ENCODE data around the gene VAPB. TPM values are rescaled to one million over a fixed set of nuclear protein-coding genes. Genes with fewer than 3 reads are reported as not detected.

The VAPB gene
- polyA plus RNA-seq, 2 donors = 19.7 to 20.2 TPM

DNA sequence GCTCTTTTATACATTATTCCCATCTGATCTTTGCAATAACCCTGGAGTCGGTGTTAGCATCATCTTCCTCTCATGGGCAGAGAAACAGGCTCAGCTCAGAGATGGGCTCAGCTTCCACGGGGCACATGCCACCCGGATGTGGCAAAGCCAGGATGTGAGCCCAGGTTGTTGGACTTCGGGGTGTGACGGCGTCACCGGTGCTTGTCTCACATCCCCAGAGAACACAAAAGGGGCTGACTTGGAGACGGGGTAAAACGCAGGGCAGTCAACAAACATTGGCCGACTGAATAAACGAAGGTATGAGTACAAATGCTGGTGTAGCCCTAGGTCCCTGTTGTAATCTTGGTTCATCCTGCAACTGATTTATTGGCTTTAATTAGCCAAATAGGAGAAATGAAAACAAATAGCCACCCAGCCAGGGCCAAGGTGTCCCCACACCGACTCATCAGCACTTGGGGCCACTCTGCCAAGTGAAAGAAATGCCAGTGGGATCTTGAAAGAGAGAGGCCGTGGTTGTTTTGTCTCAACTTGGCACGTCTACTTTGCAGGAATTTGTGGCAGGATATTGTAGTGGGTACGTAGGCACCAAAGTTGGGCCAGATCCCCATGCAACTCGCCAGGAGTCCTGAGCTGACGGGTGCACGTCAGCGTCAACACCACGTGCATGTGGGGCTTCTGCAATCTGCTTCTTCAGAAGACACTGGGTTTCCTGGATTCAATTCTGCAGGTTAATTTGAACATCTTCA, 83.4 kb downstream of the VAPB start:
- 82% methylated on average over 20 of the region's 20 CpGs for WGBS, 2 donors
- Histone ChIP-seq H3K9me3 (ENCODE audit: control insufficient read depth in 2 of 2, insufficient read depth in 1 of 2, low read depth in 1 of 2, low read length in 1 of 2) (no peaks in the 10 kb centered on the region), H3K27ac (ENCODE audit: low read depth in 2 of 2, low read length in 1 of 2) (no peak overlapping the region), H3K4me1 (ENCODE audit: control insufficient read depth in 2 of 2, insufficient read depth in 2 of 2, low read length in 1 of 2) (no peaks in the 10 kb centered on the region), H3K4me3 (ENCODE audit: low read depth in 1 of 2, low read length in 2 of 2) (no peak overlapping the region), H3K36me3 (ENCODE audit: control insufficient read depth in 2 of 2, insufficient read depth in 2 of 2, low read length in 1 of 2) (no peaks in the 10 kb centered on the region), H3K27me3 (ENCODE audit: control insufficient read depth in 1 of 2, insufficient read depth in 2 of 2, low read length in 2 of 2) (no peaks in the 10 kb centered on the region)

DNA sequence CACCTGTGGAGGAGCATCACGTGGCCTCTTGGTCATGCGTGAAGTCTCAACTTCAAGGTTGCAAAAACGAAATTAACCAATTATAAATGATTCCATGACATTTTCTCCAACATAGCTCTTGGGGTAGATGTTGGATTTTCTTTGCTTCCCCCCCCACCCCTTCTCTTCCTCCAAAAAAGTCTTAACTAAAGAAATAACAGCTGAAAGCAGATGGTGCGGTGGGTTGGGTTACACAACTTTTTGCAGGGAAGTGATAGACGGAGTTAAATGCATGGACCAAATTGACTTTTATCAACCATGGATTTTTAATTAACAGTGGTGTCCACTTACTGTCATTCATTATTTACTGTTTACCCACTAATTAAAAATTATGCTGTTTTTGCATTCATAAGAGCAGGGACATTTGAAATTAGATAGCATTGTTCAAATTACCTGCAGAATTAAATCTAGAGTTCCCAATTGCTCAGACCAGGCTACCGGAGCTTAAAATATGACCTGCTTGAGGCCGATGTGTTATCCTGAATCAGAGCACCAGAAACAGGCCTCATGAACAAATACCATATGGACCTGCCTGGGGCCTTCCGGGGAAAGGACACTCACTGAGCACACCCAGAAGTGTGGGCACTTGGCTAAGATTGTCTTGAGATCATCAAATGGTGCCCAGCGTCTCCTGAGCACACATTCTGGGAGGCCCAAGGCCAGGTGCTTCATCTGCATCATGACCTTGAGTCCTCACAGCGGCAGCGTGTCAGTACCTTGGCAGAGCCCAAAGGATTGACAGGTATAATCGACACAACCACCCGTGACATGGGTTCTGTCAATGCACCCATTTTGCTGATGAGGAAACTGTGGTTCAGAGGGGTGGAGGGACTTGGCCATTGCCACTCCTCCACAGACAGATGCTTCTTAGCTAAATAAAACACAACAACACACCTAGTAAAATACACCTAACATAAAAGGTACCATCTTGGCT, 84.7 kb downstream of the VAPB start:
- 90 to 93% methylated on average over 13 of the region's 13 CpGs for WGBS, 2 donors
- Histone ChIP-seq H3K4me3 (ENCODE audit: low read depth in 1 of 2, low read length in 2 of 2) (no peak overlapping the region), H3K27ac (ENCODE audit: low read depth in 2 of 2, low read length in 1 of 2) (no peak overlapping the region), H3K36me3 (ENCODE audit: control insufficient read depth in 2 of 2, insufficient read depth in 2 of 2, low read length in 1 of 2) (no peaks in the 10 kb centered on the region), H3K9me3 (ENCODE audit: control insufficient read depth in 2 of 2, insufficient read depth in 1 of 2, low read depth in 1 of 2, low read length in 1 of 2) (peaks cover 0 to 5% of the 10 kb centered on the region in 2 donors), H3K27me3 (ENCODE audit: control insufficient read depth in 1 of 2, insufficient read depth in 2 of 2, low read length in 2 of 2) (no peaks in the 10 kb centered on the region), H3K4me1 (ENCODE audit: control insufficient read depth in 2 of 2, insufficient read depth in 2 of 2, low read length in 1 of 2) (no peaks in the 10 kb centered on the region)

DNA sequence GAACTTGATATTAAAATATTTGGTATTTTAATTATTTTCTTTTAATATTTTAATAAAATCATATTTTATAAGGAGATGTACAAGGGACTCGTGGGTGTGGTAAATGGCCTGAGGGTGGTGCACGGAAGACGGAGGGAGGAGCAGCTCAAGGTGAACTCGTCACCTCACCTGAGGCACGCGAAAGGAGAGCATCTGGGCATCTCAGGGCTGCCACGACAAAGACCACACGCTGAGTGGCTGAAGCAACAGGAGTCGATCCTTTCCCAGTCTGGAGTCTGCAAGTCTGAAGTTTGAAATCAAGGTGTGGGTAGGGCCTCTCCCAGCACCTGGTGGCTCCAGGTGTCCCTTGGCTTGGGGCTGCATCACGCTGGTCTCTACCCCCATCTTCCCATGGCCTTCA, 86.4 kb downstream of the VAPB start:
- peaks cover 0 to 5% of the 10 kb centered on the region in 2 donors for H3K9me3 ChIP-seq (ENCODE audit: control insufficient read depth in 2 of 2, insufficient read depth in 1 of 2, low read depth in 1 of 2, low read length in 1 of 2)
- WGBS, 2 donors = 88 to 93% methylated on average over 10 of the region's 10 CpGs
- H3K4me1 ChIP-seq (ENCODE audit: control insufficient read depth in 2 of 2, insufficient read depth in 2 of 2, low read length in 1 of 2) = no peaks in the 10 kb centered on the region
- H3K27ac ChIP-seq (ENCODE audit: low read depth in 2 of 2, low read length in 1 of 2) = no peak overlapping the region
- H3K36me3 ChIP-seq (ENCODE audit: control insufficient read depth in 2 of 2, insufficient read depth in 2 of 2, low read length in 1 of 2) = no peaks in the 10 kb centered on the region
- H3K4me3 ChIP-seq (ENCODE audit: low read depth in 1 of 2, low read length in 2 of 2) = no peak overlapping the region
- H3K27me3 ChIP-seq (ENCODE audit: control insufficient read depth in 1 of 2, insufficient read depth in 2 of 2, low read length in 2 of 2) = no peaks in the 10 kb centered on the region

DNA sequence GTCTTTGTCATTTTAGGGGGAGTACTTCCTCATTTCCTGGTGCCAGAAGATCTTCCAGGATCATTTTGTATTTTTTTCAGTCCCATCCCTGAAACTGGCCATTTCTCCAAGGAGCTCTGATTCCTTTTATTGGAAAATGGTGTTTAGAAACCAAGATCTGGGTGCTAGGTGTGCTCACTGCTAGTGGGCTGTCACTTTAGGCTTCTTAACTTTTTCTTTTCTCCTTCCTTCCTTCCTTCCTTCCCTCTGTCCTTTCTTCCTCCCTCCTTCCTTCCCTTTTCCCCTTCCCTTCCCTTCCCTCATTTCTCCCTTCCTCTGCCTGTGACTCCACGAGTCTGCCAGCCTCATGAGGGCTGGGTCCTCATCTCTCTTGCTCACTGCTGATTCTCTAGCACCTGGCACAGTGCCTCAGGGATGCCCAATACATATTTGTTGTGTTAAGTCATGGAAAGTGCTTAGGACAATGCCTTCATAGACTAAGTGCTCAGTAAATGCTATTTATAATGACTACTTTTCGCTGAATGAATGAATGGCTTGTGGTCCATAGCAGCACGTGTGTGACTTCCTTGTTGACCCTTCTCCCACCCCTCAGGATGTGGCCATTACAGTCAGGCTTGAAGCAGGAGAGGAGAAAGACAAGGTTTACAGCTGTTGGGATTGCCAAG, 89.2 kb downstream of the VAPB start:
- no peaks in the 10 kb centered on the region for H3K4me1 ChIP-seq (ENCODE audit: control insufficient read depth in 2 of 2, insufficient read depth in 2 of 2, low read length in 1 of 2)
- H3K9me3 ChIP-seq (ENCODE audit: control insufficient read depth in 2 of 2, insufficient read depth in 1 of 2, low read depth in 1 of 2, low read length in 1 of 2) = peaks cover 3 to 5% of the 10 kb centered on the region in 2 donors
- H3K4me3 ChIP-seq (ENCODE audit: low read depth in 1 of 2, low read length in 2 of 2) = no peak overlapping the region
- H3K36me3 ChIP-seq (ENCODE audit: control insufficient read depth in 2 of 2, insufficient read depth in 2 of 2, low read length in 1 of 2) = no peaks in the 10 kb centered on the region
- H3K27me3 ChIP-seq (ENCODE audit: control insufficient read depth in 1 of 2, insufficient read depth in 2 of 2, low read length in 2 of 2) = no peaks in the 10 kb centered on the region
- 71 to 83% methylated on average over 3 of the region's 3 CpGs for WGBS, 2 donors
- no peak overlapping the region for H3K27ac ChIP-seq (ENCODE audit: low read depth in 2 of 2, low read length in 1 of 2)

DNA sequence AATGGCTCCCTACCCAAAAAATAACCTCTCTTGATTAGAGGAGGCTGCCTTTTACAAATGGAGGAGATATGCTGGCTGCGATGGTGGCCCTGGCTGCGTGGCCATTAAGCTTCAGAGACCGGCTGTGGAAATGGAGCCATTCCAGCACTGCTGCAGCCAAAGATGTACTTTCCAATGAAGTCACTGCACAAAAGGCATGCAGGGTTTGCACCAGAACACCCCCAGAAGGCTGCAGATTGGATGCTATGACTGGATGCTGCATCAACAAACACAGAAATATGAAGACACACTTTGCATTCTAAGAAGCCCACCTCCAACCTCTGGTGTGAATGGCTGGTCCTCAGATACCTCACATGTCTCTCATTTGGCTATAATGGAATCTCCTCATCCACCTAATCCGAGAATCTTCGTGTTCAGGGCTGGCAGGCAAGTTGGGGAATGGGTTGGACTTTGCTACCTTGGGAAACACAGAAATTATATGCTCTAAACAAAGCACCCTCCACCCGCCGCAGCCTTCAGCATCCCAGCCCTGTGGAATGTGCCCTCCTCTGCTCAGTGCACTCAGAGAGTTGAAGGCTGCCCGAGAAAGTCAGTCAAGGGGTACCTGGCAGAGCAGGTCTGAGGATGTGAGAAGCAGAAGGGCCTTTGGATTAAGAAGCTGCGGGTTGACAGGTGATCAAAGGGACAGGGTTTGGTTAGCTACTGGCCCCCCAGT, 90.9 kb downstream of the VAPB start:
- H3K4me3 ChIP-seq (ENCODE audit: low read depth in 1 of 2, low read length in 2 of 2) = no peak overlapping the region
- no peaks in the 10 kb centered on the region for H3K4me1 ChIP-seq (ENCODE audit: control insufficient read depth in 2 of 2, insufficient read depth in 2 of 2, low read length in 1 of 2)
- H3K9me3 ChIP-seq (ENCODE audit: control insufficient read depth in 2 of 2, insufficient read depth in 1 of 2, low read depth in 1 of 2, low read length in 1 of 2) = peaks cover 3 to 5% of the 10 kb centered on the region in 2 donors
- H3K36me3 ChIP-seq (ENCODE audit: control insufficient read depth in 2 of 2, insufficient read depth in 2 of 2, low read length in 1 of 2) = no peaks in the 10 kb centered on the region
- no peak overlapping the region for H3K27ac ChIP-seq (ENCODE audit: low read depth in 2 of 2, low read length in 1 of 2)
- no peaks in the 10 kb centered on the region for H3K27me3 ChIP-seq (ENCODE audit: control insufficient read depth in 1 of 2, insufficient read depth in 2 of 2, low read length in 2 of 2)
- WGBS, 2 donors = 80 to 81% methylated on average over 9 of the region's 9 CpGs

DNA sequence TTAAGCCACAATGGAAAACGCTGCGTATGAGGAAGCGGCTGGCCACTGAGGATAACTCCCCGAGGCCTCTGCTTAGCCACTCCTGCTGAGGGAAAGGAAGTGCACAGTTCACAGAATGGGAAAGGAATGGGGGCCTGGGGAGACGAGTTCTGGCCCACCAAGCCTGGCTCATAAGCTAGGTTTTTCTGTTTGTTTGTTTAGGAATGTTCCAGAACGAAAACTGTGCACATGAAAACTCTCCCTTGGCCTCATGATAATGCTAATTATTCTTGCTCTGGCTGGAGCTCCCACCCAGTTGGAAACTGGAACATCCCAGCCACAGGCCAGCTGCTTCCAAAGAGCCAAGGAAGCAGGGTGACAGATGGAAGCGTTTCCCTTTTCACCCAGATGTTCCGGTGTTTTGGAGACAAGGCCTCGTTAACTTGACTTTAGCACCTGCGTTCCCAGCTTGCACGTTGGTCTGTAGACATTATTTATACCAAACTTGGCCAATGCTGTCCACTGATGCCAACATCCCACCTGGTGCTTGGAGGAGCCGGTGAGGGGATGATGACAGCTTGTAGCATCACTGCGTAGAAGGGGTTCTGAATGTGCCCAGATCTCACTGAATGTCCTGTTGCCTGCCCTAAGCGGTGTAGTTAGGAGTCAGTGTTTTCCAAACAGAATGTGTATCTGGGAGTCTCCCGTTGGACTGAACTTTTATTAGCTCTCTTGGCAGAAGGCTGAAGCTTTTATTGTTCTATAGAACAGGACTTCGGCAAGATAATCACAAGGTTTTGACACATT, 91.7 kb downstream of the VAPB start:
- no peak overlapping the region for H3K27ac ChIP-seq (ENCODE audit: low read depth in 2 of 2, low read length in 1 of 2)
- H3K4me3 ChIP-seq (ENCODE audit: low read depth in 1 of 2, low read length in 2 of 2) = no peak overlapping the region
- H3K36me3 ChIP-seq (ENCODE audit: control insufficient read depth in 2 of 2, insufficient read depth in 2 of 2, low read length in 1 of 2) = no peaks in the 10 kb centered on the region
- H3K27me3 ChIP-seq (ENCODE audit: control insufficient read depth in 1 of 2, insufficient read depth in 2 of 2, low read length in 2 of 2) = no peaks in the 10 kb centered on the region
- 75 to 77% methylated on average over 16 of the region's 16 CpGs for WGBS, 2 donors
- H3K4me1 ChIP-seq (ENCODE audit: control insufficient read depth in 2 of 2, insufficient read depth in 2 of 2, low read length in 1 of 2) = no peaks in the 10 kb centered on the region
- H3K9me3 ChIP-seq (ENCODE audit: control insufficient read depth in 2 of 2, insufficient read depth in 1 of 2, low read depth in 1 of 2, low read length in 1 of 2) = peaks cover 3 to 5% of the 10 kb centered on the region in 2 donors

DNA sequence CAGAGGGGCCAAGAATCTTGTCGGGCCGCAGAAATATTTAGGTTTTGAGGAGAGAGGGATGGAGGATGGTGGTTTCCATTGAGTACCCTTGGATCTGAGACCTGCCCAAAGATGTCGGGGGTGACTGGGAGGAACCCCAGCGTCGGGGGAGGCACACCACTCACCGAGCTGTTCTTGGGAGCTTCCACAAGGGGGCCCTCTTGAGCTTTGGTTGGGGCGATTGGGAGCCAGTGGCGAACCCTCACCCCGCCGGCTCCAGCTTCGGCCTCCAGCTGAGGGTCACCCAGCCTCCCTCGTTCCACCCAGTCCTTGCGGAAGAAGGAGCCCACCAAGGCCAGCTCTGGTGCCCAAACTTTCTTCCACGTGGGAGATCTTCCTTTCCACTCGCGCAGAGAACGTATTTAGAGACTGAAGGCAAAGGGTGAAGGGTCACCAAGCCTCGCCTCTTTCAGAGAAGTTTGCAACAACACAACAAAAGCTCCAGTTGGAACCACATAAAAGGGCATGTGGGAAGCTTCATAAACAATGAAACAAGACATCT, 92.5 kb downstream of the VAPB start:
- H3K36me3 ChIP-seq (ENCODE audit: control insufficient read depth in 2 of 2, insufficient read depth in 2 of 2, low read length in 1 of 2) = no peaks in the 10 kb centered on the region
- H3K27ac ChIP-seq (ENCODE audit: low read depth in 2 of 2, low read length in 1 of 2) = no peak overlapping the region
- H3K9me3 ChIP-seq (ENCODE audit: control insufficient read depth in 2 of 2, insufficient read depth in 1 of 2, low read depth in 1 of 2, low read length in 1 of 2) = peaks cover 3 to 5% of the 10 kb centered on the region in 2 donors
- no peak overlapping the region for H3K4me3 ChIP-seq (ENCODE audit: low read depth in 1 of 2, low read length in 2 of 2)
- H3K4me1 ChIP-seq (ENCODE audit: control insufficient read depth in 2 of 2, insufficient read depth in 2 of 2, low read length in 1 of 2) = no peaks in the 10 kb centered on the region
- no peaks in the 10 kb centered on the region for H3K27me3 ChIP-seq (ENCODE audit: control insufficient read depth in 1 of 2, insufficient read depth in 2 of 2, low read length in 2 of 2)
- 29 to 34% methylated on average over 18 of the region's 18 CpGs for WGBS, 2 donors

DNA sequence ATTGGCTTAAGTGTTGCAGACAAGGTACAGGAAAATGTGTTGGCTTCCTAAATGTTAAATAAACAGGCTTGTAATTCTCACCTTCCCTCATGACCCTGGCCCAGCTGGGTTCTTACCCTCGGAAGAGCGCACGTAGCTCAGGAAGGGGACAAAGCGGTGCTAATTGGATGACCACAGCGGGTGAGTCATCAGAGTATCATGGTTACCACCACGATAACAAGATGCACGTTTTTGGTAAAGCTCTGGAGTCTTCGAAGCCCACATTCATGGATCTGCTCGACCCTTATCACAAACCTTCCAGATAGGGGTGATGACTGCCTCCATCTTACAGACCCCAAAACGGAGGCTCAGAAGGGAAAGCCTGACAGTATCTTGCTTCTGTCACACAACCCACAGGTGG, 93.4 kb downstream of the VAPB start:
- Histone ChIP-seq H3K27me3 (ENCODE audit: control insufficient read depth in 1 of 2, insufficient read depth in 2 of 2, low read length in 2 of 2) (no peaks in the 10 kb centered on the region), H3K9me3 (ENCODE audit: control insufficient read depth in 2 of 2, insufficient read depth in 1 of 2, low read depth in 1 of 2, low read length in 1 of 2) (peaks cover 3 to 5% of the 10 kb centered on the region in 2 donors), H3K4me3 (ENCODE audit: low read depth in 1 of 2, low read length in 2 of 2) (no peak overlapping the region), H3K4me1 (ENCODE audit: control insufficient read depth in 2 of 2, insufficient read depth in 2 of 2, low read length in 1 of 2) (no peaks in the 10 kb centered on the region), H3K27ac (ENCODE audit: low read depth in 2 of 2, low read length in 1 of 2) (no peak overlapping the region), H3K36me3 (ENCODE audit: control insufficient read depth in 2 of 2, insufficient read depth in 2 of 2, low read length in 1 of 2) (no peaks in the 10 kb centered on the region)
- 66 to 69% methylated on average over 10 of the region's 10 CpGs for WGBS, 2 donors

All from esophagus (tissue), 2 donors.